HCT116 (cell line): ENCODE measurements around the gene SHCBP1L. TPM values are rescaled to one million over a fixed set of nuclear protein-coding genes. Genes with fewer than 3 reads are reported as not detected.

Experiments used
- ATAC-seq: fragments of 200-7000 bp; cut with Tn5 transposase; 2 replicates; pipeline ENCODE4 v1.9.1; 2020; ENCODE audit warnings: mild to moderate bottlenecking, moderate library complexity
- BruUV-seq: library from RNA; stranded (reverse); fragments of 400-500 nt; replicated peaks from 2 replicates; lab custom pipeline; 2021; lab: Mats Ljungman, UMichigan
- CTCF ChIA-PET: fragments of 300-600 bp; sonication (Branson Sonifier 250); formaldehyde crosslinking; loops from one replicate; lab custom pipeline; 2021; ENCODE audit warnings: antibody characterized with exemption; lab: Charles Lee
- POLR2A ChIA-PET: fragments of 300-600, 350-600 bp; sonication (Branson Sonifier 250); formaldehyde crosslinking; loops from one replicate; lab custom pipeline; 2021; ENCODE audit warnings: antibody characterized with exemption; lab: Charles Lee
- RAD21 ChIA-PET, 2 experiments: fragments of 300-600 bp; sonication (Branson Sonifier 250); formaldehyde crosslinking; loops; one replicate each; lab custom pipeline; 2023; ENCODE audit warnings: low total read pairs in 2 of 2; ENCODE audit not compliant: uncharacterized antibody in 2 of 2, unreplicated experiment in 2 of 2, low non-redundant PET in 1 of 2; lab: Charles Lee
- DNase-seq: peaks from one replicate; pipeline ENCODE4 v3.0.0-alpha.2; 2010; ENCODE audit warnings: low read depth, low spot score
- H2AFZ ChIP-seq: fragments of 200-600 bp; shearing (Covaris generic), sonication (generic); 2 replicates; pipeline ENCODE4 v1.6.1; 2017; ENCODE audit warnings: low read depth, mixed run types, mixed read lengths, antibody characterized with exemption, low read length; ENCODE audit not compliant: poor library complexity, severe bottlenecking
- H3K27ac ChIP-seq: 2 replicates; pipeline ENCODE4 v1.5.1; 2012; ENCODE audit warnings: low read depth, low read length
- H3K27me3 ChIP-seq: fragments of 200-600 bp; sonication (generic); 2 replicates; pipeline ENCODE4 v1.6.1; 2016; ENCODE audit warnings: mixed run types, low read length, mixed read lengths; ENCODE audit not compliant: insufficient read depth
- H3K36me3 ChIP-seq, 2 experiments: fragments of 200-500 bp in 1 of 2; fragments of 200-600 bp in 1 of 2; sonication (Bioruptor generic) in 1 of 2; sonication (generic) in 1 of 2; 2 replicates each; pipeline versions ENCODE4 v1.5.1 to v1.6.1; 2014 to 2016; ENCODE audit warnings: low read length in 2 of 2, inconsistent platforms in 1 of 2, mixed read lengths in 1 of 2, mixed run types in 1 of 2; ENCODE audit not compliant: insufficient read depth in 2 of 2, control insufficient read depth in 1 of 2
- H3K4me1 ChIP-seq, 2 experiments: fragments of 200-600 bp in 1 of 2; sonication (generic) in 1 of 2; 2 replicates each; pipeline versions ENCODE4 v1.5.1 to v1.6.1; 2012 to 2017; ENCODE audit warnings: low read length in 2 of 2, inconsistent platforms in 1 of 2, mild to moderate bottlenecking in 1 of 2, mixed read lengths in 1 of 2, mixed run types in 1 of 2, moderate library complexity in 1 of 2; ENCODE audit not compliant: insufficient read depth in 2 of 2, control insufficient read depth in 1 of 2
- H3K4me2 ChIP-seq: fragments of 200-600 bp; sonication (generic); 2 replicates; pipeline ENCODE4 v1.6.1; 2017; ENCODE audit warnings: mixed run types, low read length, mixed read lengths
- H3K4me3 ChIP-seq, 2 experiments: fragments of 200-600 bp in 1 of 2; sonication (generic) in 1 of 2; replicated peaks in 1 of 2; 2 replicates each; pipeline ENCODE4 v1.5.1; 2011 to 2016; ENCODE audit warnings: low read length in 2 of 2, control low read depth in 1 of 2, low read depth in 1 of 2, mild to moderate bottlenecking in 1 of 2, mixed read lengths in 1 of 2, mixed run types in 1 of 2
- H3K79me2 ChIP-seq: fragments of 200-600 bp; sonication (generic); 2 replicates; pipeline ENCODE4 v1.6.1; 2017; ENCODE audit warnings: mild to moderate bottlenecking, mixed run types, low read length, moderate library complexity, mixed read lengths; ENCODE audit not compliant: insufficient read depth
- H3K9ac ChIP-seq: fragments of 200-600 bp; sonication (generic); 2 replicates; pipeline ENCODE4 v1.6.1; 2016; ENCODE audit warnings: low read length, mixed read lengths
- H3K9me2 ChIP-seq: fragments of 200-600 bp; sonication (generic), shearing (Covaris generic); 2 replicates; pipeline ENCODE4 v1.6.1; 2017; ENCODE audit warnings: mixed run types, mild to moderate bottlenecking, moderate library complexity; ENCODE audit not compliant: insufficient read depth
- H3K9me3 ChIP-seq, 2 experiments: fragments of 200-500 bp in 1 of 2; fragments of 200-600 bp in 1 of 2; sonication (Bioruptor generic) in 1 of 2; sonication (generic) in 1 of 2; 2 replicates each; pipeline ENCODE4 v1.6.1; 2014 to 2017; ENCODE audit warnings: low read length in 2 of 2, mixed read lengths in 2 of 2, inconsistent platforms in 1 of 2, low read depth in 1 of 2, mild to moderate bottlenecking in 1 of 2, mixed run types in 1 of 2, moderate library complexity in 1 of 2; ENCODE audit not compliant: control insufficient read depth in 1 of 2, insufficient read depth in 1 of 2
- H4K20me1 ChIP-seq: fragments of 200-600 bp; sonication (generic), shearing (Covaris generic); 2 replicates; pipeline ENCODE4 v1.6.1; 2017; ENCODE audit warnings: mixed run types, mild to moderate bottlenecking, moderate library complexity; ENCODE audit not compliant: insufficient read depth
- CEBPB ChIP-seq: IDR thresholded peaks from 2 replicates; pipeline ENCODE4 v1.6.1; 2012; ENCODE audit warnings: low read depth
- EGR1 ChIP-seq: IDR thresholded peaks from 2 replicates; pipeline ENCODE4 v1.6.1; 2012; ENCODE audit warnings: low read depth
- ELF1 ChIP-seq: IDR thresholded peaks from 2 replicates; pipeline ENCODE4 v1.6.1; 2012; ENCODE audit warnings: low read depth, borderline replicate concordance
- EZH2 ChIP-seq: fragments of 200-600 bp; sonication (generic); IDR thresholded peaks from 2 replicates; pipeline ENCODE4 v1.6.1; 2017; ENCODE audit warnings: antibody characterized with exemption, mixed run types
- EZH2phosphoT487 ChIP-seq: fragments of 200-600 bp; IDR thresholded peaks from 2 replicates; pipeline ENCODE4 v1.6.1; 2018; ENCODE audit warnings: antibody characterized with exemption, borderline replicate concordance
- FOSL1 ChIP-seq: IDR thresholded peaks from 2 replicates; pipeline ENCODE4 v1.6.1; 2012; ENCODE audit warnings: low read depth
- JUND ChIP-seq: IDR thresholded peaks from 2 replicates; pipeline ENCODE4 v1.6.1; 2012
- RAD21 ChIP-seq: IDR thresholded peaks from 2 replicates; pipeline ENCODE4 v1.6.1; 2012; ENCODE audit warnings: low read depth, mild to moderate bottlenecking
- REST ChIP-seq: IDR thresholded peaks from 2 replicates; pipeline ENCODE4 v1.6.1; 2012; ENCODE audit warnings: low read depth
- SIN3A ChIP-seq: IDR thresholded peaks from 2 replicates; pipeline ENCODE4 v1.6.1; 2012; ENCODE audit warnings: low read depth
- SP1 ChIP-seq: IDR thresholded peaks from 2 replicates; pipeline ENCODE4 v1.6.1; 2012; ENCODE audit warnings: low read depth
- SRF ChIP-seq: IDR thresholded peaks from 2 replicates; pipeline ENCODE4 v1.6.1; 2012; ENCODE audit warnings: low read depth
- TCF7L2 ChIP-seq: IDR thresholded peaks from 2 replicates; pipeline ENCODE4 v1.7.0; 2011; ENCODE audit warnings: borderline replicate concordance, inconsistent platforms; ENCODE audit not compliant: insufficient read depth, insufficient read length; ENCODE audit errors: extremely low read depth
- YY1 ChIP-seq: IDR thresholded peaks from 2 replicates; pipeline ENCODE4 v1.6.1; 2011; ENCODE audit warnings: low read length, low read depth, moderate library complexity, mild to moderate bottlenecking; ENCODE audit not compliant: insufficient replicate concordance; ENCODE audit errors: extremely low read depth
- ZFX ChIP-seq: fragments of 450-650 bp; IDR thresholded peaks from 2 replicates; pipeline ENCODE4 v1.6.1; 2017
- intact Hi-C: fragments of 100-400 bp; cut with micrococcal nuclease; formaldehyde crosslinking; loops from 2 replicates; pipeline ENCODE4 v1.10.0; 2022
- total RNA-seq: library from RNA; stranded (reverse); gene quantifications from one replicate; pipeline ENCODE4 v1.2.1, GENCODE V29; 2021; ENCODE audit not compliant: unreplicated experiment
- TF ChIP-seq, protein P1 (sequence below): IDR thresholded peaks from 2 replicates; pipeline ENCODE4 v1.6.1; 2011; ENCODE audit warnings: mild to moderate bottlenecking, low read length, moderate library complexity; ENCODE audit not compliant: insufficient replicate concordance; ENCODE audit errors: extremely low read depth
- TF ChIP-seq, protein P2 (sequence below), 3 experiments: fragments of 200-600 bp in 1 of 3; sonication (generic) in 1 of 3; IDR thresholded peaks in 2 of 3; conservative IDR thresholded peaks in 1 of 3; 2 replicates each; pipeline ENCODE4 v1.5.1; 2012 to 2017; ENCODE audit warnings: low read depth in 2 of 3, low read length in 2 of 3, antibody characterized with exemption in 1 of 3, borderline replicate concordance in 1 of 3, control low read depth in 1 of 3, mild to moderate bottlenecking in 1 of 3, mixed read lengths in 1 of 3, mixed run types in 1 of 3, moderate library complexity in 1 of 3; ENCODE audit not compliant: insufficient read depth in 1 of 3

The SHCBP1L gene
- total RNA-seq, 1 experiment from 2014 or later: not detected

- BruUV-seq: no TSS peak
- RAD21 ChIA-PET: no interaction called here
Measured at GRCh38 chr1:182935716-182936115, 17.2 kb downstream of the SHCBP1L start.

More at GRCh38 chr1:182935716-182936115, 17.2 kb downstream of the SHCBP1L start:
- Histone ChIP-seq H2AFZ (no peak overlapping the region), H3K27ac (no peak overlapping the region), H3K4me1 (no peaks in the 10 kb centered on the region), H3K79me2 (no peaks in the 10 kb centered on the region), H3K36me3 (no peaks in the 10 kb centered on the region), H3K9me3 (0 out of 4 replicates have a peak, but pooled peaks cover 0 to 4% of the 10 kb centered on the region in 2 experiments), H3K4me3 (no peak overlapping the region), H3K4me2 (no peak overlapping the region), H3K27me3 (no peaks in the 10 kb centered on the region), H4K20me1 (no peaks in the 10 kb centered on the region), H3K9ac (no peak overlapping the region), H3K9me2 (no peaks in the 10 kb centered on the region)
- ChIA-PET CTCF (no interaction called here), POLR2A (no interaction called here)
- DNase-seq: no peak
- no peak for ATAC-seq
- TF ChIP-seq EZH2: no peak
- TF ChIP-seq FOSL1: no peak
- TF ChIP-seq SP1: no peak
- TF ChIP-seq SIN3A: no peak
- TF ChIP-seq JUND: no peak
- TF ChIP-seq EGR1: no peak
- TF ChIP-seq TCF7L2: no peak
- no peak for TF ChIP-seq SRF
- no peak for TF ChIP-seq RAD21
- no peak for TF ChIP-seq REST
- TF ChIP-seq, protein P1, sequence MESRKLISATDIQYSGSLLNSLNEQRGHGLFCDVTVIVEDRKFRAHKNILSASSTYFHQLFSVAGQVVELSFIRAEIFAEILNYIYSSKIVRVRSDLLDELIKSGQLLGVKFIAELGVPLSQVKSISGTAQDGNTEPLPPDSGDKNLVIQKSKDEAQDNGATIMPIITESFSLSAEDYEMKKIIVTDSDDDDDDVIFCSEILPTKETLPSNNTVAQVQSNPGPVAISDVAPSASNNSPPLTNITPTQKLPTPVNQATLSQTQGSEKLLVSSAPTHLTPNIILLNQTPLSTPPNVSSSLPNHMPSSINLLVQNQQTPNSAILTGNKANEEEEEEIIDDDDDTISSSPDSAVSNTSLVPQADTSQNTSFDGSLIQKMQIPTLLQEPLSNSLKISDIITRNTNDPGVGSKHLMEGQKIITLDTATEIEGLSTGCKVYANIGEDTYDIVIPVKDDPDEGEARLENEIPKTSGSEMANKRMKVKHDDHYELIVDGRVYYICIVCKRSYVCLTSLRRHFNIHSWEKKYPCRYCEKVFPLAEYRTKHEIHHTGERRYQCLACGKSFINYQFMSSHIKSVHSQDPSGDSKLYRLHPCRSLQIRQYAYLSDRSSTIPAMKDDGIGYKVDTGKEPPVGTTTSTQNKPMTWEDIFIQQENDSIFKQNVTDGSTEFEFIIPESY: no peak
- TF ChIP-seq EZH2phosphoT487: no peak
- no peak for TF ChIP-seq ELF1
- no peak for TF ChIP-seq YY1
- no peak for TF ChIP-seq CEBPB
- TF ChIP-seq ZFX: no peak
- TF ChIP-seq, protein P2, sequence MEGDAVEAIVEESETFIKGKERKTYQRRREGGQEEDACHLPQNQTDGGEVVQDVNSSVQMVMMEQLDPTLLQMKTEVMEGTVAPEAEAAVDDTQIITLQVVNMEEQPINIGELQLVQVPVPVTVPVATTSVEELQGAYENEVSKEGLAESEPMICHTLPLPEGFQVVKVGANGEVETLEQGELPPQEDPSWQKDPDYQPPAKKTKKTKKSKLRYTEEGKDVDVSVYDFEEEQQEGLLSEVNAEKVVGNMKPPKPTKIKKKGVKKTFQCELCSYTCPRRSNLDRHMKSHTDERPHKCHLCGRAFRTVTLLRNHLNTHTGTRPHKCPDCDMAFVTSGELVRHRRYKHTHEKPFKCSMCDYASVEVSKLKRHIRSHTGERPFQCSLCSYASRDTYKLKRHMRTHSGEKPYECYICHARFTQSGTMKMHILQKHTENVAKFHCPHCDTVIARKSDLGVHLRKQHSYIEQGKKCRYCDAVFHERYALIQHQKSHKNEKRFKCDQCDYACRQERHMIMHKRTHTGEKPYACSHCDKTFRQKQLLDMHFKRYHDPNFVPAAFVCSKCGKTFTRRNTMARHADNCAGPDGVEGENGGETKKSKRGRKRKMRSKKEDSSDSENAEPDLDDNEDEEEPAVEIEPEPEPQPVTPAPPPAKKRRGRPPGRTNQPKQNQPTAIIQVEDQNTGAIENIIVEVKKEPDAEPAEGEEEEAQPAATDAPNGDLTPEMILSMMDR (IDR thresholded peaks at IDR 0.05 in 2 of 3, conservative IDR thresholded peaks at IDR 0.05 in 1 of 3; ENCODE audit: borderline replicate concordance in 1 of 3, insufficient read depth in 1 of 3, low read depth in 2 of 3, low read length in 2 of 3): no peak
- TF ChIP-seq, all 23 proteins: peak for 0
- intact Hi-C loops: no loop called here
